Measurements from ENCODE around the gene BRIP1. TPM values are rescaled to one million over a fixed set of nuclear protein-coding genes. Genes with fewer than 3 reads are reported as not detected.

Gene BRIP1
- total and polyA plus RNA-seq, 3 donors from 2014 or later = 7.5 to 10.6 (median 10.5) TPM

- Histone ChIP-seq H3K4me1 (no peaks in the 10 kb centered on the region), H3K9me3 (no peaks in the 10 kb centered on the region), H3K4me3 (no peak overlapping the region), H3K27me3 (no peaks in the 10 kb centered on the region), H3K27ac (no peak overlapping the region), H3K36me3 (ENCODE audit: low read depth, missing control alignments) (no peaks in the 10 kb centered on the region)
- intact Hi-C loops (cut with DNase I; ENCODE audit: low total_unique reads) = no loop called here
- no peak for DNase-seq
- WGBS, 2 donors = 72 to 85% methylated on average over 1 of the region's 1 CpG
- TF ChIP-seq CTCF (IDR thresholded peaks at IDR 0.05) (no peak), POLR2A (IDR thresholded peaks at IDR 0.05) (no peak)
These were observed 27.7 kb downstream of the BRIP1 start for GRCh38 chr17:61835606-61836005.

GRCh38 chr17:61834610-61835009 lies 28.7 kb downstream of the BRIP1 start:
- TF ChIP-seq CTCF (IDR thresholded peaks at IDR 0.05) = no peak
- TF ChIP-seq POLR2A (IDR thresholded peaks at IDR 0.05) = no peak
- intact Hi-C loops (cut with DNase I; ENCODE audit: low total_unique reads) = no loop called here
- no peaks in the 10 kb centered on the region for H3K9me3 ChIP-seq
- 93 to 97% methylated on average over 2 of the region's 2 CpGs for WGBS, 2 donors
- no peaks in the 10 kb centered on the region for H3K27me3 ChIP-seq
- H3K36me3 ChIP-seq (ENCODE audit: low read depth, missing control alignments) = no peaks in the 10 kb centered on the region
- no peak overlapping the region for H3K4me3 ChIP-seq
- DNase-seq = no peak
- no peaks in the 10 kb centered on the region for H3K4me1 ChIP-seq
- no peak overlapping the region for H3K27ac ChIP-seq

GRCh38 chr17:61833536-61834193 lies 29.7 kb downstream of the BRIP1 start:
- Histone ChIP-seq H3K4me3 (no peak overlapping the region), H3K9me3 (no peaks in the 10 kb centered on the region), H3K27ac (no peak overlapping the region), H3K36me3 (ENCODE audit: low read depth, missing control alignments) (no peaks in the 10 kb centered on the region), H3K27me3 (no peaks in the 10 kb centered on the region), H3K4me1 (no peaks in the 10 kb centered on the region)
- no peak for DNase-seq
- TF ChIP-seq POLR2A (IDR thresholded peaks at IDR 0.05) (no peak), CTCF (IDR thresholded peaks at IDR 0.05) (no peak)
- 76 to 80% methylated on average over 7 of the region's 7 CpGs for WGBS, 2 donors
- intact Hi-C loops (cut with DNase I; ENCODE audit: low total_unique reads) = no loop called here

- Histone ChIP-seq H3K27ac (no peak overlapping the region), H3K27me3 (no peaks in the 10 kb centered on the region), H3K4me3 (no peak overlapping the region), H3K9me3 (no peaks in the 10 kb centered on the region), H3K36me3 (ENCODE audit: low read depth, missing control alignments) (no peaks in the 10 kb centered on the region), H3K4me1 (no peaks in the 10 kb centered on the region)
- WGBS, 2 donors = 69 to 75% methylated on average over 3 of the region's 3 CpGs
- DNase-seq = no peak
- intact Hi-C loops (cut with DNase I; ENCODE audit: low total_unique reads) = no loop called here
- TF ChIP-seq POLR2A (IDR thresholded peaks at IDR 0.05) = no peak
- TF ChIP-seq CTCF (IDR thresholded peaks at IDR 0.05) = no peak
These were observed 30.9 kb downstream of the BRIP1 start for GRCh38 chr17:61832463-61832862.

- no peaks in the 10 kb centered on the region for H3K9me3 ChIP-seq
- no peaks in the 10 kb centered on the region for H3K4me1 ChIP-seq
- intact Hi-C loops (cut with DNase I; ENCODE audit: low total_unique reads) = no loop called here
- TF ChIP-seq CTCF (IDR thresholded peaks at IDR 0.05) = no peak
- TF ChIP-seq POLR2A (IDR thresholded peaks at IDR 0.05) = no peak
- no peak overlapping the region for H3K27ac ChIP-seq
- no peak overlapping the region for H3K4me3 ChIP-seq
- H3K27me3 ChIP-seq = no peaks in the 10 kb centered on the region
- 89 to 94% methylated on average over 1 of the region's 1 CpG for whole genome bisulfite sequencing, 2 donors
- H3K36me3 ChIP-seq (ENCODE audit: low read depth, missing control alignments) = no peaks in the 10 kb centered on the region
- DNase-seq = no peak
These were observed 32.2 kb downstream of the BRIP1 start for GRCh38 chr17:61831099-61831498.

Measured in testis (tissue), 3 donors.